GM23338 (cell line): Measurements from ENCODE around the gene CD164. TPM values are rescaled to one million over a fixed set of nuclear protein-coding genes. Genes with fewer than 3 reads are reported as not detected.

Experiments used
- ATAC-seq: fragments of 200-7000 bp; cut with Tn5 transposase; 3 replicates; pipeline ENCODE4 v1.9.1; 2020
- DNase-seq: peaks from one replicate; pipeline ENCODE4 v3.0.0-alpha.2; 2015; ENCODE audit warnings: low spot score
- H2AFZ ChIP-seq: fragments of 200-600 bp; sonication (generic); 2 replicates; pipeline ENCODE4 v1.8.0; 2016; ENCODE audit warnings: antibody characterized with exemption, mild to moderate bottlenecking, moderate library complexity
- H3F3A ChIP-seq: fragments of 200-600 bp; sonication (generic); replicated peaks from 2 replicates; pipeline ENCODE4 v1.8.0; 2017; ENCODE audit warnings: antibody characterized with exemption, mixed run types, low read depth
- H3K27ac ChIP-seq: fragments of 200-600 bp; sonication (generic); 2 replicates; pipeline ENCODE4 v1.6.1; 2016; ENCODE audit warnings: low read depth
- H3K27me3 ChIP-seq: fragments of 200-600 bp; sonication (generic); 2 replicates; pipeline ENCODE4 v1.8.0; 2016; ENCODE audit warnings: mild to moderate bottlenecking, mixed run types, moderate library complexity; ENCODE audit not compliant: insufficient read depth
- H3K36me3 ChIP-seq: fragments of 200-600 bp; sonication (generic); 2 replicates; pipeline ENCODE4 v1.8.0; 2016; ENCODE audit warnings: mild to moderate bottlenecking; ENCODE audit not compliant: insufficient read depth
- H3K4me1 ChIP-seq: fragments of 200-600 bp; sonication (generic); 2 replicates; pipeline ENCODE4 v1.8.0; 2016; ENCODE audit warnings: mild to moderate bottlenecking, moderate library complexity; ENCODE audit not compliant: insufficient read depth
- H3K4me2 ChIP-seq: fragments of 200-600 bp; sonication (generic); 2 replicates; pipeline ENCODE4 v1.7.1; 2017; ENCODE audit warnings: mixed run types
- H3K4me3 ChIP-seq: fragments of 200-600 bp; sonication (generic); 2 replicates; pipeline ENCODE4 v1.6.1; 2016; ENCODE audit warnings: mixed run types
- H3K79me2 ChIP-seq: fragments of 200-600 bp; sonication (generic); replicated peaks from 2 replicates; pipeline ENCODE4 v1.8.0; 2017; ENCODE audit warnings: mild to moderate bottlenecking; ENCODE audit not compliant: insufficient read depth
- H3K9me2 ChIP-seq: fragments of 200-600 bp; sonication (generic); 2 replicates; pipeline ENCODE4 v1.8.0; 2017; ENCODE audit not compliant: insufficient read depth
- H4K20me1 ChIP-seq: fragments of 200-600 bp; sonication (generic); replicated peaks from 2 replicates; pipeline ENCODE4 v1.8.0; 2017; ENCODE audit warnings: mild to moderate bottlenecking; ENCODE audit not compliant: insufficient read depth
- H3K27ac Mint-ChIP-seq: 2 replicates; pipeline ENCODE4 v1.8.0; 2020; ENCODE audit warnings: inconsistent platforms, mild to moderate bottlenecking, moderate library complexity, mixed read lengths
- H3K27me3 Mint-ChIP-seq: 3 replicates; pipeline ENCODE4 v1.8.0; 2022; ENCODE audit warnings: low read depth, mild to moderate bottlenecking, moderate library complexity, mixed read lengths, inconsistent platforms; ENCODE audit not compliant: insufficient read depth, poor library complexity
- H3K36me3 Mint-ChIP-seq: 3 replicates; pipeline ENCODE4 v1.8.0; 2021; ENCODE audit warnings: low read depth, mild to moderate bottlenecking, inconsistent platforms, moderate library complexity, mixed read lengths
- H3K4me1 Mint-ChIP-seq: 3 replicates; pipeline ENCODE4 v1.8.0; 2020; ENCODE audit warnings: mild to moderate bottlenecking, inconsistent platforms, mixed read lengths
- H3K4me3 Mint-ChIP-seq: 3 replicates; pipeline ENCODE4 v1.8.0; 2021; ENCODE audit warnings: moderate library complexity, mild to moderate bottlenecking, inconsistent platforms, mixed read lengths
- H3K9me3 Mint-ChIP-seq: 3 replicates; pipeline ENCODE4 v1.8.0; 2020; ENCODE audit warnings: moderate library complexity, mild to moderate bottlenecking, inconsistent platforms, mixed read lengths
- EZH2phosphoT487 ChIP-seq: fragments of 200-600 bp; sonication (generic); IDR thresholded peaks from one replicate; pipeline ENCODE4 v1.8.1; 2018; ENCODE audit warnings: antibody characterized with exemption; ENCODE audit not compliant: unreplicated experiment
- JUNB ChIP-seq: IDR thresholded peaks from one replicate; pipeline ENCODE4 v1.6.1; 2016; ENCODE audit warnings: antibody characterized with exemption; ENCODE audit not compliant: unreplicated experiment
- NANOG ChIP-seq: IDR thresholded peaks from 2 replicates; pipeline ENCODE4 v1.6.1; 2016; ENCODE audit warnings: antibody characterized with exemption, borderline replicate concordance
- STAT1 ChIP-seq: IDR thresholded peaks from one replicate; pipeline ENCODE4 v1.6.1; 2016; ENCODE audit warnings: antibody characterized with exemption; ENCODE audit not compliant: unreplicated experiment
- ZNF331 ChIP-seq: fragments of 250-450 bp; sonication (Bioruptor Pico); IDR thresholded peaks from 2 replicates; pipeline ENCODE4 v1.5.0; 2020; ENCODE audit warnings: low read depth, mild to moderate bottlenecking, moderate library complexity
- polyA plus RNA-seq: library from polyadenylated mRNA; unstranded; fragments of >200 nt; fragmentation: Nextera tagmentation; extraction: Ambion mirVana; gene quantifications from 2 replicates; pipeline ENCODE4 v1.2.1, GENCODE V29; 2016
- total RNA-seq: library from RNA; depleted of rRNA; stranded (reverse); fragments of >200 nt; shearing (Covaris generic); gene quantifications from 2 replicates; pipeline ENCODE4 v1.2.3, GENCODE V29; 2014
- TF ChIP-seq, protein P1 (sequence below): IDR thresholded peaks from one replicate; pipeline ENCODE4 v1.6.1; 2018; ENCODE audit warnings: antibody characterized with exemption; ENCODE audit not compliant: unreplicated experiment
- TF ChIP-seq, protein P2 (sequence below): IDR thresholded peaks from 2 replicates; pipeline ENCODE4 v1.6.1; 2016; ENCODE audit warnings: antibody characterized with exemption
- TF ChIP-seq, protein P3 (sequence below), 2 experiments: fragments of 200-600 bp in 1 of 2; sonication (generic) in 1 of 2; conservative IDR thresholded peaks; 2 replicates each; pipeline versions ENCODE4 v1.5.1 to v1.6.1; 2016 to 2017; ENCODE audit warnings: antibody characterized with exemption in 2 of 2, low read depth in 2 of 2, mild to moderate bottlenecking in 2 of 2, moderate library complexity in 1 of 2

Gene CD164
- total and polyA plus RNA-seq, 2 experiments from 2014 or later = 81.0 to 83.8 TPM

DNA sequence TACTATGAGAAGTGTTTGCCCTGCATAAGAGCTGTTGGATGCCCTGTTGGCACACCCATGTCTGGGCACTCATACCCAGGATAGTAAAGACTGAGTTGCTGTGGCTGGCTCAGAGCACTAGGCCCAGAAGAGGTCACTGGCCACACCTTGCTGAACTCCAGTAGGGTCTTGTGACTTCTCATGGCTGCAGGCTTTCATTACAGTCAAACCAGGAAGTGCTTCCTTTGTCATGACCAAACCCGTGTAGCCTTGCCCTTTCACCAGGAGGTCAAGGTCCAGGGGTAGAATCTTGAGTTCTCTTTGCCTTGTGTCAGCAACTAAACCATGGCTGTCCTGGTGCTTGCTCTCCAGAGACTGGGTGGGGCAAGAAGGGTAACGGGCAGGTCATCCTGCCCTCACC is 49.5 kb downstream of the CD164 start (continued):
- TF ChIP-seq, protein P1, sequence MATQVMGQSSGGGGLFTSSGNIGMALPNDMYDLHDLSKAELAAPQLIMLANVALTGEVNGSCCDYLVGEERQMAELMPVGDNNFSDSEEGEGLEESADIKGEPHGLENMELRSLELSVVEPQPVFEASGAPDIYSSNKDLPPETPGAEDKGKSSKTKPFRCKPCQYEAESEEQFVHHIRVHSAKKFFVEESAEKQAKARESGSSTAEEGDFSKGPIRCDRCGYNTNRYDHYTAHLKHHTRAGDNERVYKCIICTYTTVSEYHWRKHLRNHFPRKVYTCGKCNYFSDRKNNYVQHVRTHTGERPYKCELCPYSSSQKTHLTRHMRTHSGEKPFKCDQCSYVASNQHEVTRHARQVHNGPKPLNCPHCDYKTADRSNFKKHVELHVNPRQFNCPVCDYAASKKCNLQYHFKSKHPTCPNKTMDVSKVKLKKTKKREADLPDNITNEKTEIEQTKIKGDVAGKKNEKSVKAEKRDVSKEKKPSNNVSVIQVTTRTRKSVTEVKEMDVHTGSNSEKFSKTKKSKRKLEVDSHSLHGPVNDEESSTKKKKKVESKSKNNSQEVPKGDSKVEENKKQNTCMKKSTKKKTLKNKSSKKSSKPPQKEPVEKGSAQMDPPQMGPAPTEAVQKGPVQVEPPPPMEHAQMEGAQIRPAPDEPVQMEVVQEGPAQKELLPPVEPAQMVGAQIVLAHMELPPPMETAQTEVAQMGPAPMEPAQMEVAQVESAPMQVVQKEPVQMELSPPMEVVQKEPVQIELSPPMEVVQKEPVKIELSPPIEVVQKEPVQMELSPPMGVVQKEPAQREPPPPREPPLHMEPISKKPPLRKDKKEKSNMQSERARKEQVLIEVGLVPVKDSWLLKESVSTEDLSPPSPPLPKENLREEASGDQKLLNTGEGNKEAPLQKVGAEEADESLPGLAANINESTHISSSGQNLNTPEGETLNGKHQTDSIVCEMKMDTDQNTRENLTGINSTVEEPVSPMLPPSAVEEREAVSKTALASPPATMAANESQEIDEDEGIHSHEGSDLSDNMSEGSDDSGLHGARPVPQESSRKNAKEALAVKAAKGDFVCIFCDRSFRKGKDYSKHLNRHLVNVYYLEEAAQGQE = no peak
- TF ChIP-seq JUNB (no peak), ZNF331 (CRISPR knock-in tag) (no peak)

DNA sequence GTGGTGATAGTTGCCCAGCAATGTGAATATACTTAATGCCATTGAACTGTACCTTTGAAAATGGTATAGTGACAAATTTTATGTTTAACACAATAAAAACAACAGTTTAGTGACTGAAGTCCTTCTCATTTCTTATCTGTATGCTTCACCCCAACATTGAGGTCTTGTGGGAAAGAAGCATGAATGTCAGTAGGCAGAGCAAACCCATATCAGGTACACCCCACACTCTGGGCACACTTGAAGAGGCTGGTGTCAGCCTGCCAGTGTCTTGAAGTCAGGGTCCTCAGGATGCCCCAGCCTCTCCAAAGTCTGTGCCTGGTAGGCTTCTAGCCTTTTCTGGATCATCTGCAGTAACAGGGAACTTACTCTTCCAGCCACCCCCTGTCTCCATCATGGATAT is 51.2 kb downstream of the CD164 start:
- no peak for ATAC-seq
- DNase-seq = no peak
- Histone ChIP-seq H3F3A (no peaks in the 10 kb centered on the region), H3K36me3 (no peaks in the 10 kb centered on the region), H3K4me1 (no peaks in the 10 kb centered on the region), H3K4me2 (no peak overlapping the region), H3K79me2 (no peaks in the 10 kb centered on the region), H2AFZ (no peak overlapping the region), H4K20me1 (no peaks in the 10 kb centered on the region), H3K9me2 (no peaks in the 10 kb centered on the region), H3K27ac (no peak overlapping the region), H3K27me3 (no peaks in the 10 kb centered on the region), H3K4me3 (no peak overlapping the region)
- H3K9me3 Mint-ChIP-seq = peaks cover 4% of the 10 kb centered on the region; the same call in 2 of the 3 replicates
- H3K27me3 Mint-ChIP-seq = peaks cover 3% of the 10 kb centered on the region
- H3K36me3 Mint-ChIP-seq = peaks cover 4% of the 10 kb centered on the region; the same call in 2 of the 3 replicates
- H3K27ac Mint-ChIP-seq = no peak overlapping the region
- peaks cover 6% of the 10 kb centered on the region for H3K4me1 Mint-ChIP-seq
- no peak overlapping the region for H3K4me3 Mint-ChIP-seq
- no peak for TF ChIP-seq STAT1
- TF ChIP-seq, protein P1 = no peak
- no peak for TF ChIP-seq EZH2phosphoT487
- TF ChIP-seq NANOG = no peak
- no peak for TF ChIP-seq JUNB
- TF ChIP-seq, protein P2, sequence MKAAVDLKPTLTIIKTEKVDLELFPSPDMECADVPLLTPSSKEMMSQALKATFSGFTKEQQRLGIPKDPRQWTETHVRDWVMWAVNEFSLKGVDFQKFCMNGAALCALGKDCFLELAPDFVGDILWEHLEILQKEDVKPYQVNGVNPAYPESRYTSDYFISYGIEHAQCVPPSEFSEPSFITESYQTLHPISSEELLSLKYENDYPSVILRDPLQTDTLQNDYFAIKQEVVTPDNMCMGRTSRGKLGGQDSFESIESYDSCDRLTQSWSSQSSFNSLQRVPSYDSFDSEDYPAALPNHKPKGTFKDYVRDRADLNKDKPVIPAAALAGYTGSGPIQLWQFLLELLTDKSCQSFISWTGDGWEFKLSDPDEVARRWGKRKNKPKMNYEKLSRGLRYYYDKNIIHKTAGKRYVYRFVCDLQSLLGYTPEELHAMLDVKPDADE = no peak
- TF ChIP-seq, protein P3, sequence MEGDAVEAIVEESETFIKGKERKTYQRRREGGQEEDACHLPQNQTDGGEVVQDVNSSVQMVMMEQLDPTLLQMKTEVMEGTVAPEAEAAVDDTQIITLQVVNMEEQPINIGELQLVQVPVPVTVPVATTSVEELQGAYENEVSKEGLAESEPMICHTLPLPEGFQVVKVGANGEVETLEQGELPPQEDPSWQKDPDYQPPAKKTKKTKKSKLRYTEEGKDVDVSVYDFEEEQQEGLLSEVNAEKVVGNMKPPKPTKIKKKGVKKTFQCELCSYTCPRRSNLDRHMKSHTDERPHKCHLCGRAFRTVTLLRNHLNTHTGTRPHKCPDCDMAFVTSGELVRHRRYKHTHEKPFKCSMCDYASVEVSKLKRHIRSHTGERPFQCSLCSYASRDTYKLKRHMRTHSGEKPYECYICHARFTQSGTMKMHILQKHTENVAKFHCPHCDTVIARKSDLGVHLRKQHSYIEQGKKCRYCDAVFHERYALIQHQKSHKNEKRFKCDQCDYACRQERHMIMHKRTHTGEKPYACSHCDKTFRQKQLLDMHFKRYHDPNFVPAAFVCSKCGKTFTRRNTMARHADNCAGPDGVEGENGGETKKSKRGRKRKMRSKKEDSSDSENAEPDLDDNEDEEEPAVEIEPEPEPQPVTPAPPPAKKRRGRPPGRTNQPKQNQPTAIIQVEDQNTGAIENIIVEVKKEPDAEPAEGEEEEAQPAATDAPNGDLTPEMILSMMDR (conservative IDR thresholded peaks at IDR 0.05; ENCODE audit: low read depth in 2 of 2) = no peak
